ENCODE results near the gene TMEM59. TPM values are rescaled to one million over a fixed set of nuclear protein-coding genes. Genes with fewer than 3 reads are reported as not detected.
"Not testable (repeated sequence)": the region's sequence is repeated elsewhere in the genome, so short reads cannot be mapped to it uniquely, and the experiment has no call there.

Gene TMEM59
- 119 and 133 TPM in 2 replicates for total RNA-seq

- Mint-ChIP-seq H3K9me3 (no peaks in the 10 kb centered on the region), H3K4me1 (ENCODE audit: low read depth) (peaks cover 27% of the 10 kb centered on the region), H3K36me3 (ENCODE audit: low read depth) (peaks cover 15% of the 10 kb centered on the region), H3K27ac (no peak within 1 kb of the TSS), H3K4me3 (no peak within 1 kb of the TSS), H3K27me3 (ENCODE audit: insufficient read depth) (no peaks in the 10 kb centered on the region)
- intact Hi-C loops (cut with micrococcal nuclease), result loop anchor here (1.0 to 5.0 kb wide), 17 partner anchors 17 to 1996 kb away; partner anchors contain the start of genes BTF3L4, CYB5RL, DHCR24 and LRRC42
- DNase-seq (ENCODE audit: low spot score), result peak; percentile 98
These were observed at the start of gene TMEM59, which contains the start of gene TCEANC2 for GRCh38 chr1:54052934-54053744. TSS of gene TMEM59 (minus strand) at chr1:54053204. CDS start at chr1:54053188, 16 bp downstream. TSS of gene TCEANC2 (plus strand) at chr1:54053608. CDS start at chr1:54054423, 815 bp downstream.

GRCh38 chr1:54100500-54100899 is 47.5 kb upstream of the TMEM59 start:
- peaks cover 31% of the 10 kb centered on the region for H3K36me3 Mint-ChIP-seq (ENCODE audit: low read depth)
- no peaks in the 10 kb centered on the region for H3K9me3 Mint-ChIP-seq
- no peak overlapping the region for H3K4me3 Mint-ChIP-seq
- DNase-seq (ENCODE audit: low spot score), result no peak
- no peak overlapping the region for H3K27ac Mint-ChIP-seq
- no peaks in the 10 kb centered on the region for H3K4me1 Mint-ChIP-seq (ENCODE audit: low read depth)
- intact Hi-C loops (cut with micrococcal nuclease), result no loop called here
- H3K27me3 Mint-ChIP-seq (ENCODE audit: insufficient read depth), result no peaks in the 10 kb centered on the region

GRCh38 chr1:54099061-54099610 is 46.1 kb upstream of the TMEM59 start:
- H3K27me3 Mint-ChIP-seq (ENCODE audit: insufficient read depth), result no peaks in the 10 kb centered on the region
- peaks cover 32% of the 10 kb centered on the region for H3K36me3 Mint-ChIP-seq (ENCODE audit: low read depth)
- intact Hi-C loops (cut with micrococcal nuclease), result no loop called here
- no peak overlapping the region for H3K27ac Mint-ChIP-seq
- DNase-seq (ENCODE audit: low spot score), result no peak
- H3K4me3 Mint-ChIP-seq, result no peak overlapping the region
- H3K9me3 Mint-ChIP-seq, result no peaks in the 10 kb centered on the region
- H3K4me1 Mint-ChIP-seq (ENCODE audit: low read depth), result no peaks in the 10 kb centered on the region

GRCh38 chr1:54096877-54097240 is 43.9 kb upstream of the TMEM59 start:
- H3K9me3 Mint-ChIP-seq, result no peaks in the 10 kb centered on the region

GRCh38 chr1:54096227-54096876 is 43.3 kb upstream of the TMEM59 start:
- Mint-ChIP-seq H3K4me3 (no peak overlapping the region), H3K36me3 (ENCODE audit: low read depth) (peaks cover 26% of the 10 kb centered on the region), H3K9me3 (no peaks in the 10 kb centered on the region), H3K4me1 (ENCODE audit: low read depth) (no peaks in the 10 kb centered on the region), H3K27ac (no peak overlapping the region), H3K27me3 (ENCODE audit: insufficient read depth) (no peaks in the 10 kb centered on the region)
- DNase-seq (ENCODE audit: low spot score), result no peak
- intact Hi-C loops (cut with micrococcal nuclease), result no loop called here

More at GRCh38 chr1:54096877-54097240, 43.9 kb upstream of the TMEM59 start:
- H3K4me3 Mint-ChIP-seq, result no peak overlapping the region
- DNase-seq (ENCODE audit: low spot score), result no peak
- H3K27me3 Mint-ChIP-seq (ENCODE audit: insufficient read depth), result no peaks in the 10 kb centered on the region
- H3K36me3 Mint-ChIP-seq (ENCODE audit: low read depth), result peaks cover 23% of the 10 kb centered on the region
- no peaks in the 10 kb centered on the region for H3K4me1 Mint-ChIP-seq (ENCODE audit: low read depth)
- intact Hi-C loops (cut with micrococcal nuclease), result no loop called here
- no peak overlapping the region for H3K27ac Mint-ChIP-seq

- intact Hi-C loops (cut with micrococcal nuclease), result no loop called here
- Mint-ChIP-seq H3K4me1 (ENCODE audit: low read depth) (no peaks in the 10 kb centered on the region), H3K36me3 (ENCODE audit: low read depth) (peaks cover 22% of the 10 kb centered on the region), H3K4me3 (no peak overlapping the region), H3K9me3 (no peaks in the 10 kb centered on the region), H3K27ac (no peak overlapping the region), H3K27me3 (ENCODE audit: insufficient read depth) (no peaks in the 10 kb centered on the region)
- no peak for DNase-seq (ENCODE audit: low spot score)
These were observed 42.7 kb upstream of the TMEM59 start for GRCh38 chr1:54095546-54096226.

- H3K27me3 Mint-ChIP-seq (ENCODE audit: insufficient read depth); H3K4me3 Mint-ChIP-seq; DNase-seq (ENCODE audit: low spot score); H3K9me3 Mint-ChIP-seq; intact Hi-C loops (cut with micrococcal nuclease); H3K4me1 Mint-ChIP-seq (ENCODE audit: low read depth); H3K27ac Mint-ChIP-seq: not testable (repeated sequence)
- H3K36me3 Mint-ChIP-seq (ENCODE audit: low read depth), result peaks cover 17% of the 10 kb centered on the region
These were observed 41.7 kb upstream of the TMEM59 start for GRCh38 chr1:54094730-54095105.

GRCh38 chr1:54094001-54094729 is 41.2 kb upstream of the TMEM59 start:
- intact Hi-C loops (cut with micrococcal nuclease), result no loop called here
- DNase-seq (ENCODE audit: low spot score), result no peak
- H3K4me1 Mint-ChIP-seq (ENCODE audit: low read depth), result no peaks in the 10 kb centered on the region
- H3K27me3 Mint-ChIP-seq (ENCODE audit: insufficient read depth), result no peaks in the 10 kb centered on the region
- H3K27ac Mint-ChIP-seq, result no peak overlapping the region
- H3K36me3 Mint-ChIP-seq (ENCODE audit: low read depth), result peaks cover 17% of the 10 kb centered on the region
- no peak overlapping the region for H3K4me3 Mint-ChIP-seq
- H3K9me3 Mint-ChIP-seq, result no peaks in the 10 kb centered on the region

- H3K9me3 Mint-ChIP-seq, result no peaks in the 10 kb centered on the region
- intact Hi-C loops (cut with micrococcal nuclease), result no loop called here
- H3K4me1 Mint-ChIP-seq (ENCODE audit: low read depth), result no peaks in the 10 kb centered on the region
- peaks cover 6% of the 10 kb centered on the region for H3K36me3 Mint-ChIP-seq (ENCODE audit: low read depth)
- no peak overlapping the region for H3K27ac Mint-ChIP-seq
- DNase-seq (ENCODE audit: low spot score), result no peak
- H3K4me3 Mint-ChIP-seq, result no peak overlapping the region
- H3K27me3 Mint-ChIP-seq (ENCODE audit: insufficient read depth), result no peaks in the 10 kb centered on the region
These were observed 38.7 kb upstream of the TMEM59 start for GRCh38 chr1:54091666-54092065.

GRCh38 chr1:54088385-54088784 is 35.4 kb upstream of the TMEM59 start:
- no peak for DNase-seq (ENCODE audit: low spot score)
- intact Hi-C loops (cut with micrococcal nuclease), result no loop called here
- no peak overlapping the region for H3K27ac Mint-ChIP-seq
- no peaks in the 10 kb centered on the region for H3K4me1 Mint-ChIP-seq (ENCODE audit: low read depth)
- H3K4me3 Mint-ChIP-seq, result no peak overlapping the region
- no peaks in the 10 kb centered on the region for H3K27me3 Mint-ChIP-seq (ENCODE audit: insufficient read depth)
- H3K36me3 Mint-ChIP-seq (ENCODE audit: low read depth), result peaks cover 4% of the 10 kb centered on the region
- H3K9me3 Mint-ChIP-seq, result no peaks in the 10 kb centered on the region

- Mint-ChIP-seq H3K4me1 (ENCODE audit: low read depth) (peaks cover under 1% of the 10 kb centered on the region), H3K36me3 (ENCODE audit: low read depth) (peaks cover 3% of the 10 kb centered on the region), H3K27ac (no peak overlapping the region), H3K27me3 (ENCODE audit: insufficient read depth) (no peaks in the 10 kb centered on the region), H3K4me3 (no peak overlapping the region), H3K9me3 (no peaks in the 10 kb centered on the region)
- intact Hi-C loops (cut with micrococcal nuclease), result no loop called here
- DNase-seq (ENCODE audit: low spot score), result no peak
These were observed 33.8 kb upstream of the TMEM59 start for GRCh38 chr1:54086754-54087153.

GRCh38 chr1:54084794-54085193 is 31.8 kb upstream of the TMEM59 start:
- Mint-ChIP-seq H3K4me1 (ENCODE audit: low read depth) (peaks cover 5% of the 10 kb centered on the region), H3K36me3 (ENCODE audit: low read depth) (no peaks in the 10 kb centered on the region), H3K27me3 (ENCODE audit: insufficient read depth) (no peaks in the 10 kb centered on the region), H3K9me3 (no peaks in the 10 kb centered on the region), H3K27ac (no peak overlapping the region), H3K4me3 (no peak overlapping the region)
- no peak for DNase-seq (ENCODE audit: low spot score)
- intact Hi-C loops (cut with micrococcal nuclease), result no loop called here

Data from activated T-helper 1 cell treated with anti-CD3 and anti-CD28 coated beads, Interleukin-12 subunit alpha, Interleukin-12 subunit beta, Interleukin-2, Interleukin-4 antibody, amounts not matched to agents 30 ng/mL and 10 ng/mL and 1 ng/mL, durations not matched to agents 14 hours and 24 hours and 36 hours (primary cell).